NT2/D1 (cell line): ENCODE measurements around the gene KCNH6.

Experiments
- SUZ12 ChIP-seq: IDR thresholded peaks from 2 replicates; pipeline ENCODE4 v1.6.1; 2011; ENCODE audit not compliant: insufficient read length, insufficient read depth; ENCODE audit errors: extremely low read depth
- YY1 ChIP-seq: IDR thresholded peaks from 2 replicates; pipeline ENCODE4 v1.6.1; 2011; ENCODE audit not compliant: insufficient read length, insufficient read depth

- TF ChIP-seq SUZ12, result no peak
- no peak for TF ChIP-seq YY1
Observed at GRCh38 chr17:63547083-63547523, 23.9 kb downstream of the KCNH6 start.
